Peyer's patch (tissue), 4 donors: Measurements from ENCODE around the gene NTMT2. TPM values are rescaled to one million over a fixed set of nuclear protein-coding genes. Genes with fewer than 3 reads are reported as not detected.
"Not testable (repeated sequence)": the region's sequence is repeated elsewhere in the genome, so short reads cannot be mapped to it uniquely, and the experiment has no call there.

ENCODE experiments used
- DNase-seq, 3 donors: peaks; one replicate each; pipeline ENCODE4 v3.0.0-alpha.2; 2017 to 2019
- H3K27ac ChIP-seq, 4 donors: fragments of 200-600 bp; sonication (generic); one replicate each; pipeline ENCODE4 v1.5.1; 2016 to 2019
- H3K27me3 ChIP-seq, 2 donors: fragments of 200-600 bp; sonication (generic); one replicate each; pipeline ENCODE4 v1.5.1; 2019
- H3K36me3 ChIP-seq, 3 donors: fragments of 200-600 bp; sonication (generic); one replicate each; pipeline ENCODE4 v1.5.1; 2016 to 2019
- H3K4me1 ChIP-seq, 4 donors: fragments of 200-600 bp; sonication (generic); one replicate each; pipeline ENCODE4 v1.5.1; 2016 to 2019
- H3K4me3 ChIP-seq, 4 donors: fragments of 200-600 bp; sonication (generic); 1 replicate in 3 of 4; 2 replicates in 1 of 4; pipeline ENCODE4 v1.5.1; 2016 to 2019; ENCODE audit warnings: mild to moderate bottlenecking in 1 of 4
- H3K9me3 ChIP-seq, 4 donors: fragments of 200-600 bp; sonication (generic); one replicate each; pipeline ENCODE4 v1.5.1; 2016 to 2019; ENCODE audit warnings: mild to moderate bottlenecking in 1 of 4
- CTCF ChIP-seq, 6 experiments: fragments of 450-650 bp in 4 of 6; fragments of 200-600 bp in 2 of 6; sonication (generic) in 1 of 6; IDR thresholded peaks; one replicate each; pipeline ENCODE4 v1.5.1; 2017 to 2019; ENCODE audit warnings: antibody characterized with exemption in 6 of 6, mild to moderate bottlenecking in 3 of 6, moderate library complexity in 1 of 6
- POLR2A ChIP-seq, 2 donors: fragments of 450-650 bp; IDR thresholded peaks; one replicate each; pipeline ENCODE4 v1.5.1; 2017; ENCODE audit warnings: antibody characterized with exemption in 2 of 2, mild to moderate bottlenecking in 2 of 2, moderate library complexity in 2 of 2
- total RNA-seq, 4 donors: library from RNA; depleted of rRNA; stranded (reverse); fragments of >200 nt; gene quantifications; one replicate each; pipeline ENCODE4 v1.1.0, GENCODE V29; 2016

The NTMT2 gene
- not detected for total RNA-seq

- TF ChIP-seq POLR2A (IDR thresholded peaks at IDR 0.05) (no peak), CTCF (IDR thresholded peaks at IDR 0.05) (no peak)
- Histone ChIP-seq H3K4me1 (no peaks in the 10 kb centered on the region), H3K9me3 (no peaks in the 10 kb centered on the region), H3K27ac (no peak within 1 kb of the TSS), H3K36me3 (no peaks in the 10 kb centered on the region), H3K4me3 (no peak within 1 kb of the TSS), H3K27me3 (no peaks in the 10 kb centered on the region)
- no peak for DNase-seq
These were observed at the start of gene NTMT2 for GRCh38 chr1:170145770-170146676. NTMT2 (plus strand) TSS chr1:170145959; CDS start chr1:170146108, 149 bp downstream.

DNA sequence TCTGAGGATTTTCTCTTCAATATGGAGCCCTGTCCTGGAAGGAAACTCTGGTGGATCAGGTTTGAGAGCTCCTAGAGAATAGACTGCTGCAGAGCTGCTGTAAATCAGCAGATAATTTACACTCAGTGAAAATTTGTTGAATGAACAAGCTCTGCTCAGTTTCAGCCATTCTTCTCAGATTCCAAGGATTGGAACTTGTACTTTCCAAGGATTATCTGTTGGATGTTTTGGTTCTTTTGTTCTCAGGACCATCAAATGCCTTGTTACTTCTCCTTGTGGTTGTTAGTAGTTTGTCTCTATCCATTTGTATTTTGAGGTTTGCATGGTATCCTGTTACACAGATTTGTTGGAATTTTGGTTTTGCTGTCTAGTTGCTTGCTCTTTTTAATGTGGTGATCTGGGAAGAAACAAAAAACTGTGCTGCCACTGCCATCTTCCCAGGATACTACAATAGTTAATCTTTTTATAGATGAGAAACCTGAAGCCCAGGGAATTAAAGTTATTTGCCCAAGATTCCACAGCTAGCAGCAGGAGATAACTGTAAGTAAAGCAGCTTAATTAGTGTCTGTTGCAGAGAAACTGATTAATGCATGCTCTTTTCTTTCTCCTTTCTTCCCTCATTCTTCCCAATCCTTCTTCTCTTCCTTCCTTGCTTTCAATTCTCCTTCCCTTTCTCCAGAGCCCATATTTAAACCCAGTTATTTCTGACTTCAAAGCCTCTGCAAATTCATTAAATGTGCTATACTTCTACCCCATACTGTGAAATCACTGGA is 49.6 kb upstream of the NTMT2 start:
- H3K27me3 ChIP-seq = no peaks in the 10 kb centered on the region
- H3K4me1 ChIP-seq = no peaks in the 10 kb centered on the region
- H3K4me3 ChIP-seq = no peak overlapping the region
- no peaks in the 10 kb centered on the region for H3K9me3 ChIP-seq
- TF ChIP-seq POLR2A (IDR thresholded peaks at IDR 0.05) = no peak
- H3K27ac ChIP-seq = no peak overlapping the region
- no peak for DNase-seq
- H3K36me3 ChIP-seq = no peaks in the 10 kb centered on the region

DNA sequence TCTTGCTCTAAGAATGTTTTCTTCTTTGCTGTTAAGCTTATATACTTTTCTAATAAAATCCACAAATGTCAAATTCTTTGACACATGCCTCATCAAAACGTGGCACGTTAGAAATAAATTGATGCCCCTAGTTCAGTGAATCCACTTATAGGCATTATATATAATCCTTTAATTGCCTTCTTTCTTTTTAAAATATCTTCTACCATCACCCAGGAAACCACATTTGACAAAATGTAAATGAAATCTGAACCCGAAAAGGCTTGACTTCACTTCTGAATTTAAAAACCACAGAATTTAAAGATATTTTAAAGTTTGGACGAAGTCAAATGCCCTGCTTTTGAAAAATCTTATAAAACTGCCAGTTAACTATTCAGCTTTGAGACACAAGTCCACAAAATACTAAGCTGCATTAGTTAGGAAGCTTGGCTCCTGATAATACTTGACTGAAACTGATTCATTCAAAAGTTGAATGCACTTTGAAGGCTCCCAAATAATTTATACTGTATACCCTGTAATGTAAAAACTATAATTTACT is 48.9 kb upstream of the NTMT2 start:
- no peaks in the 10 kb centered on the region for H3K4me1 ChIP-seq
- no peaks in the 10 kb centered on the region for H3K9me3 ChIP-seq
- TF ChIP-seq CTCF (IDR thresholded peaks at IDR 0.05) (no peak), POLR2A (IDR thresholded peaks at IDR 0.05) (no peak)
- H3K27ac ChIP-seq = no peak overlapping the region
- no peak overlapping the region for H3K4me3 ChIP-seq
- no peaks in the 10 kb centered on the region for H3K36me3 ChIP-seq
- H3K27me3 ChIP-seq = no peaks in the 10 kb centered on the region
- DNase-seq = no peak

- Histone ChIP-seq H3K36me3 (no peaks in the 10 kb centered on the region), H3K9me3 (no peaks in the 10 kb centered on the region), H3K27ac (no peak overlapping the region), H3K27me3 (no peaks in the 10 kb centered on the region), H3K4me3 (no peak overlapping the region), H3K4me1 (no peaks in the 10 kb centered on the region)
- TF ChIP-seq CTCF (IDR thresholded peaks at IDR 0.05) (no peak), POLR2A (IDR thresholded peaks at IDR 0.05) (no peak)
- no peak for DNase-seq
These were observed 48.3 kb upstream of the NTMT2 start for GRCh38 chr1:170097449-170097948.

DNA sequence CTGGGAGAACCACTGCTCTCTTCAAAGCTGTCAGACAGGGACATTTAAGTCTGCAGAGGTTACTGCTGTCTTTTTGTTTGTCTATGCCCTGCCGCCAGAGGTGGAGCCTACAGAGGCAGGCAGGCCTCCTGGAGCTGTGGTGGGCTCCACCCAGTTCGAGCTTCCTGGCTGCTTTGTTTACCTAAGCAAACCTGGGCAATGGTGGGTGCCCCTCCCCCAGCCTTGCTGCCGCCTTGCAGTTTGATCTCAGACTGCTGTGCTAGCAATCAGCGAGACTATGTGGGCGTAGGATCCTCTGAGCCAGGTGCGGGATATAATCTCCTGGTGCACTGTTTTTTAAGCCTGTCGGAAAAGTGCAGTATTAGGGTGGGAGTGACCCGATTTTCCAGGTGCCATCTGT is 32.6 kb upstream of the NTMT2 start:
- H3K27me3 ChIP-seq, DNase-seq, H3K36me3 ChIP-seq, H3K9me3 ChIP-seq, H3K4me3 ChIP-seq, H3K27ac ChIP-seq, H3K4me1 ChIP-seq: not testable (repeated sequence)

GRCh38 chr1:170114906-170115305 is 30.9 kb upstream of the NTMT2 start:
- Histone ChIP-seq H3K27ac (no peak overlapping the region), H3K4me3 (no peak overlapping the region), H3K9me3 (no peaks in the 10 kb centered on the region), H3K4me1 (no peaks in the 10 kb centered on the region), H3K36me3 (no peaks in the 10 kb centered on the region), H3K27me3 (no peaks in the 10 kb centered on the region)
- no peak for TF ChIP-seq POLR2A (IDR thresholded peaks at IDR 0.05)
- TF ChIP-seq CTCF (IDR thresholded peaks at IDR 0.05) = no peak
- no peak for DNase-seq
